ENCODE measurements around the gene AFAP1.

The AFAP1 gene

GRCh38 chr4:7892212-7893019 is 47.2 kb downstream of the AFAP1 start:
- no peak overlapping the region for H2AFZ ChIP-seq
- no peak overlapping the region for H3K27ac ChIP-seq
- H3K79me2 ChIP-seq, result peaks cover 16% of the 10 kb centered on the region
- H3K4me3 ChIP-seq (ENCODE audit: low read depth, low read length), result no peak overlapping the region
- H3K9me3 ChIP-seq (ENCODE audit: control insufficient read depth, low read length), result no peaks in the 10 kb centered on the region
- H3K36me3 ChIP-seq (ENCODE audit: control insufficient read depth, insufficient read depth, low read length), result no peaks in the 10 kb centered on the region
- H3K27me3 ChIP-seq (ENCODE audit: control insufficient read depth, insufficient read depth, low read length), result no peaks in the 10 kb centered on the region
- H3K4me1 ChIP-seq, result peaks cover 7% of the 10 kb centered on the region
- no peak for TF ChIP-seq CTCF (IDR thresholded peaks at IDR 0.05)
- no peak overlapping the region for H3K4me2 ChIP-seq (ENCODE audit: low read length)
- H3K9ac ChIP-seq, result no peak overlapping the region

GRCh38 chr4:7890635-7891393 is 48.8 kb downstream of the AFAP1 start:
- Histone ChIP-seq H3K4me3 (ENCODE audit: low read depth, low read length) (no peak overlapping the region), H3K36me3 (ENCODE audit: control insufficient read depth, insufficient read depth, low read length) (no peaks in the 10 kb centered on the region), H3K4me1 (peaks cover 7% of the 10 kb centered on the region), H3K27ac (peak overlapping the region; percentile 36), H3K4me2 (ENCODE audit: low read length) (no peak overlapping the region), H3K27me3 (ENCODE audit: control insufficient read depth, insufficient read depth, low read length) (no peaks in the 10 kb centered on the region), H3K79me2 (peaks cover 15% of the 10 kb centered on the region), H3K9ac (no peak overlapping the region), H2AFZ (no peak overlapping the region), H3K9me3 (ENCODE audit: control insufficient read depth, low read length) (no peaks in the 10 kb centered on the region)
- no peak for TF ChIP-seq CTCF (IDR thresholded peaks at IDR 0.05)

GRCh38 chr4:7887436-7887835 is 52.2 kb downstream of the AFAP1 start:
- no peak overlapping the region for H3K27ac ChIP-seq
- peaks cover 7% of the 10 kb centered on the region for H3K4me1 ChIP-seq
- H2AFZ ChIP-seq, result no peak overlapping the region
- no peak for TF ChIP-seq CTCF (IDR thresholded peaks at IDR 0.05)
- no peak overlapping the region for H3K4me3 ChIP-seq (ENCODE audit: low read depth, low read length)
- H3K9me3 ChIP-seq (ENCODE audit: control insufficient read depth, low read length), result no peaks in the 10 kb centered on the region
- peaks cover 33% of the 10 kb centered on the region for H3K79me2 ChIP-seq
- H3K9ac ChIP-seq, result no peak overlapping the region
- no peaks in the 10 kb centered on the region for H3K27me3 ChIP-seq (ENCODE audit: control insufficient read depth, insufficient read depth, low read length)
- no peak overlapping the region for H3K4me2 ChIP-seq (ENCODE audit: low read length)
- H3K36me3 ChIP-seq (ENCODE audit: control insufficient read depth, insufficient read depth, low read length), result no peaks in the 10 kb centered on the region

- Histone ChIP-seq H3K79me2 (peaks cover 39% of the 10 kb centered on the region), H3K27ac (no peak overlapping the region), H3K27me3 (ENCODE audit: control insufficient read depth, insufficient read depth, low read length) (no peaks in the 10 kb centered on the region), H3K9me3 (ENCODE audit: control insufficient read depth, low read length) (no peaks in the 10 kb centered on the region), H3K9ac (no peak overlapping the region), H3K4me3 (ENCODE audit: low read depth, low read length) (no peak overlapping the region), H3K36me3 (ENCODE audit: control insufficient read depth, insufficient read depth, low read length) (no peaks in the 10 kb centered on the region), H3K4me1 (peaks cover 7% of the 10 kb centered on the region), H2AFZ (no peak overlapping the region), H3K4me2 (ENCODE audit: low read length) (no peak overlapping the region)
- no peak for TF ChIP-seq CTCF (IDR thresholded peaks at IDR 0.05)
These were observed 53.4 kb downstream of the AFAP1 start for GRCh38 chr4:7886007-7886973.
